B cell (primary cell): ENCODE results near the gene L3MBTL1. TPM values are rescaled to one million over a fixed set of nuclear protein-coding genes. Genes with fewer than 3 reads are reported as not detected.

ENCODE experiments used
- ATAC-seq: fragments of 200-7000 bp; cut with Tn5 transposase; one replicate; pipeline ENCODE4 v1.10.0; 2021; ENCODE audit warnings: low read depth, mild to moderate bottlenecking, moderate number of reproducible peaks, moderate library complexity
- CTCF ChIA-PET: fragments of 350-600 bp; sonication (Branson Sonifier 250); formaldehyde crosslinking; loops from one replicate; lab custom pipeline; 2021; ENCODE audit warnings: antibody characterized with exemption, inconsistent platforms; lab: Charles Lee
- POLR2A ChIA-PET: fragments of 350-600 bp; sonication (Branson Sonifier 250); formaldehyde crosslinking; loops from one replicate; lab custom pipeline; 2021; ENCODE audit warnings: antibody characterized with exemption; lab: Charles Lee
- DNase-seq: peaks from one replicate; pipeline ENCODE4 v3.0.0; 2013
- H2AFZ ChIP-seq: 2 replicates; pipeline ENCODE4 v1.6.1; 2012; ENCODE audit warnings: mild to moderate bottlenecking, low read depth, low read length; ENCODE audit not compliant: insufficient read depth, poor library complexity, severe bottlenecking
- H3K27ac ChIP-seq, 2 donors: 1 replicate in 1 of 2; 2 replicates in 1 of 2; pipeline ENCODE4 v1.5.1; 2012 to 2013; ENCODE audit warnings: low read length in 2 of 2, mild to moderate bottlenecking in 2 of 2, moderate library complexity in 1 of 2
- H3K27me3 ChIP-seq, 4 experiments: fragments of 200-600 bp in 1 of 4; sonication (generic) in 1 of 4; replicated peaks in 1 of 4; 1 replicate in 2 of 4; 2 replicates in 2 of 4; pipeline versions ENCODE4 v1.6.1 to v1.7.0; 2013 to 2016; ENCODE audit warnings: low read length in 3 of 4, mild to moderate bottlenecking in 2 of 4, mixed read lengths in 1 of 4, moderate library complexity in 1 of 4; ENCODE audit not compliant: insufficient read depth in 4 of 4, control insufficient read depth in 3 of 4; ENCODE audit errors: control extremely low read depth in 1 of 4
- H3K36me3 ChIP-seq, 2 experiments: replicated peaks in 1 of 2; 1 replicate in 1 of 2; 2 replicates in 1 of 2; pipeline versions ENCODE4 v1.6.1 to v1.7.1; 2013; ENCODE audit warnings: low read length in 1 of 2; ENCODE audit not compliant: insufficient read depth in 2 of 2, control insufficient read depth in 1 of 2; ENCODE audit errors: control extremely low read depth in 1 of 2, extremely low read depth in 1 of 2
- H3K4me1 ChIP-seq, 2 donors: fragments of 200-600 bp in 1 of 2; sonication (generic) in 1 of 2; 1 replicate in 1 of 2; 2 replicates in 1 of 2; pipeline versions ENCODE4 v1.5.1 to v1.6.1; 2013 to 2017; ENCODE audit warnings: low read length in 2 of 2; ENCODE audit not compliant: control insufficient read depth in 2 of 2, insufficient read depth in 2 of 2
- H3K4me2 ChIP-seq: replicated peaks from 2 replicates; pipeline ENCODE3; 2012; ENCODE audit warnings: mild to moderate bottlenecking, low read depth, low read length; ENCODE audit not compliant: poor library complexity, severe bottlenecking
- H3K4me3 ChIP-seq, 5 experiments: fragments of 200-600 bp in 1 of 5; sonication (generic) in 1 of 5; 1 replicate in 3 of 5; 2 replicates in 2 of 5; pipeline versions ENCODE4 v1.5.1 to v1.7.0; 2011 to 2016; ENCODE audit warnings: low read length in 4 of 5, mild to moderate bottlenecking in 4 of 5, low read depth in 2 of 5, control low read depth in 1 of 5, moderate library complexity in 1 of 5; ENCODE audit not compliant: insufficient read depth in 1 of 5; ENCODE audit errors: control extremely low read depth in 1 of 5, extremely low read depth in 1 of 5
- H3K79me2 ChIP-seq: fragments of 200-600 bp; sonication (generic); one replicate; pipeline ENCODE4 v1.6.0; 2016; ENCODE audit warnings: low read length; ENCODE audit not compliant: control insufficient read depth, insufficient read depth
- H3K9ac ChIP-seq: fragments of 200-600 bp; sonication (generic); 2 replicates; pipeline ENCODE4 v1.6.1; 2017; ENCODE audit warnings: mild to moderate bottlenecking, low read length, moderate library complexity
- H3K9me3 ChIP-seq, 3 donors: one replicate each; pipeline versions ENCODE4 v1.6.1 to v1.7.1; 2013; ENCODE audit warnings: low read length in 2 of 3; ENCODE audit not compliant: control insufficient read depth in 2 of 3, insufficient read depth in 1 of 3; ENCODE audit errors: control extremely low read depth in 1 of 3
- H4K20me1 ChIP-seq: 2 replicates; pipeline ENCODE4 v1.6.0; 2012; ENCODE audit warnings: mild to moderate bottlenecking, low read length; ENCODE audit not compliant: insufficient read depth, control insufficient read depth, poor library complexity, severe bottlenecking
- H3K27ac Mint-ChIP-seq: one replicate; pipeline ENCODE4 v1.8.0; 2021; ENCODE audit warnings: mixed read lengths
- H3K27me3 Mint-ChIP-seq: one replicate; pipeline ENCODE4 v1.8.0; 2021; ENCODE audit warnings: mixed read lengths
- H3K4me1 Mint-ChIP-seq: one replicate; pipeline ENCODE4 v1.8.0; 2021; ENCODE audit warnings: mixed read lengths
- H3K4me3 Mint-ChIP-seq: one replicate; pipeline ENCODE4 v1.8.0; 2021; ENCODE audit warnings: mixed read lengths
- H3K9me3 Mint-ChIP-seq: one replicate; pipeline ENCODE4 v1.8.0; 2022; ENCODE audit warnings: mixed read lengths; ENCODE audit not compliant: insufficient read depth
- EZH2 ChIP-seq: IDR thresholded peaks from 2 replicates; pipeline ENCODE4 v1.6.1; 2012; ENCODE audit warnings: borderline replicate concordance, low read depth, mild to moderate bottlenecking, moderate library complexity, low read length; ENCODE audit not compliant: insufficient read depth, poor library complexity, severe bottlenecking
- WGBS: methylation state at CpG from one replicate; pipeline ENCODE4 v1.1.5; 2013; ENCODE audit warnings: missing lambda C conversion rate; ENCODE audit not compliant: insufficient coverage; 5-methylcytosine and 5-hydroxymethylcytosine counted together
- intact Hi-C: fragments of 100-400 bp; cut with micrococcal nuclease; formaldehyde crosslinking; loops from one replicate; pipeline ENCODE4 v1.10.0; 2022
- polyA plus RNA-seq: library from polyadenylated mRNA; depleted of rRNA; stranded (reverse); fragments of >200 nt; gene quantifications from 2 replicates; pipeline ENCODE4 v1.2.3, GENCODE V29; 2012
- total RNA-seq, 2 donors: library from RNA; stranded (reverse); fragments of 120-200 nt in 1 of 2; gene quantifications; 1 replicate in 1 of 2; 2 replicates in 1 of 2; pipeline versions ENCODE4 v1.2.3 to v1.2.4, GENCODE V29; 2013 to 2022
- TF ChIP-seq, protein P1 (sequence below): fragments of 200-600 bp; IDR thresholded peaks from one replicate; pipeline ENCODE4 v1.8.0; 2022; ENCODE audit warnings: antibody characterized with exemption, mild to moderate bottlenecking

Gene L3MBTL1
- total and polyA plus RNA-seq, 2 donors (not counting 1 experiment from before 2014, with no cell fraction given), result 15.6 to 31.4 TPM

DNA sequence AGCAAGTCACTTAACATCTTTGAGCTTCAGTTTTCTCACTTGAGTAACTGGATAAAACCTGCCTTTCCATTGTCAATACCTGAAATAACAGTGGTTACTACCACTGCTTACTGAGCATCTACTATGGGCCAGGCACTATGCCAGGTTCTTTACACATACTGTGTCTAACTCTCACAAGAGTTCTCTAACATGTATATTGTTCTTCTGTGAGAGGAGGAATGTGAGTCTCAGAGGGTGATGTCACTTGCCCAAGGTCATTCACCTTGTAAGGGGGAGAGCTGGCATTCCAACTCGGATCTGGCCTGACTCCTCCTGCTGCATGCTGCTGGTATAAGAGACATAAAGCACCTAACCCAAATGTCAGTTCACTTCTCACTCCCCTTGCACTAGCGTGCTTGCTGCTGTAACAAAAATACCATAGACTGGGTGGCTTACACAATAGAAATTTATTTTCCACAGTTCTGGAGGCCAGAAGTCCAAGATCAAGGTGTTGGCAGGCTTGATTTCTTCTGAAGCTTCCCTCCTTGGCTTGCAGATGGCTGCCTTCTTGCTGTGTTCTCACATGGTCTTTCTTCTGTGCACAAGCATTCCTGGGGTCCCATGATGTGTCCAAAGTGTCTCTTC lies 29.4 kb downstream of the L3MBTL1 start:
- no peak for DNase-seq
- WGBS, result 100% methylated on average over 1 of the region's 2 CpGs
- CTCF ChIA-PET, result interaction anchor here (0.6 to 7.5 kb wide), 13 partner anchors 8 to 418 kb away, joined by 3 to 273 read pairs (median 6); no protein-coding TSS in a partner anchor

More for the DNA sequence above, 29.4 kb downstream of the L3MBTL1 start:
- Mint-ChIP-seq H3K9me3 (no peaks in the 10 kb centered on the region), H3K4me1 (peaks cover 2% of the 10 kb centered on the region), H3K27me3 (no peaks in the 10 kb centered on the region), H3K27ac (no peak overlapping the region), H3K4me3 (no peak overlapping the region)
- TF ChIP-seq EZH2, result no peak
- TF ChIP-seq, protein P1, sequence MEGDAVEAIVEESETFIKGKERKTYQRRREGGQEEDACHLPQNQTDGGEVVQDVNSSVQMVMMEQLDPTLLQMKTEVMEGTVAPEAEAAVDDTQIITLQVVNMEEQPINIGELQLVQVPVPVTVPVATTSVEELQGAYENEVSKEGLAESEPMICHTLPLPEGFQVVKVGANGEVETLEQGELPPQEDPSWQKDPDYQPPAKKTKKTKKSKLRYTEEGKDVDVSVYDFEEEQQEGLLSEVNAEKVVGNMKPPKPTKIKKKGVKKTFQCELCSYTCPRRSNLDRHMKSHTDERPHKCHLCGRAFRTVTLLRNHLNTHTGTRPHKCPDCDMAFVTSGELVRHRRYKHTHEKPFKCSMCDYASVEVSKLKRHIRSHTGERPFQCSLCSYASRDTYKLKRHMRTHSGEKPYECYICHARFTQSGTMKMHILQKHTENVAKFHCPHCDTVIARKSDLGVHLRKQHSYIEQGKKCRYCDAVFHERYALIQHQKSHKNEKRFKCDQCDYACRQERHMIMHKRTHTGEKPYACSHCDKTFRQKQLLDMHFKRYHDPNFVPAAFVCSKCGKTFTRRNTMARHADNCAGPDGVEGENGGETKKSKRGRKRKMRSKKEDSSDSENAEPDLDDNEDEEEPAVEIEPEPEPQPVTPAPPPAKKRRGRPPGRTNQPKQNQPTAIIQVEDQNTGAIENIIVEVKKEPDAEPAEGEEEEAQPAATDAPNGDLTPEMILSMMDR, result no peak
- intact Hi-C loops, result no loop called here
- H4K20me1 ChIP-seq, result no peaks in the 10 kb centered on the region
- no peak for ATAC-seq
- H3K79me2 ChIP-seq, result no peaks in the 10 kb centered on the region
- H3K9me3 ChIP-seq, result no peaks in the 10 kb centered on the region
- POLR2A ChIA-PET, result no interaction called here
- no peaks in the 10 kb centered on the region for H3K27me3 ChIP-seq
- no peak overlapping the region for H2AFZ ChIP-seq
- H3K4me3 ChIP-seq, result no peak overlapping the region
- no peak overlapping the region for H3K4me2 ChIP-seq
- H3K4me1 ChIP-seq, result peaks cover 0 to 4% of the 10 kb centered on the region in 2 donors
- peaks cover 0 to 6% of the 10 kb centered on the region in 2 experiments for H3K36me3 ChIP-seq
- H3K9ac ChIP-seq, result no peak overlapping the region
- H3K27ac ChIP-seq, result no peak overlapping the region
